ENCODE measurements around the gene MSMB. TPM values are rescaled to one million over a fixed set of nuclear protein-coding genes. Genes with fewer than 3 reads are reported as not detected.

Gene MSMB
- total RNA-seq, 1 donor from 2014 or later = not detected

DNA sequence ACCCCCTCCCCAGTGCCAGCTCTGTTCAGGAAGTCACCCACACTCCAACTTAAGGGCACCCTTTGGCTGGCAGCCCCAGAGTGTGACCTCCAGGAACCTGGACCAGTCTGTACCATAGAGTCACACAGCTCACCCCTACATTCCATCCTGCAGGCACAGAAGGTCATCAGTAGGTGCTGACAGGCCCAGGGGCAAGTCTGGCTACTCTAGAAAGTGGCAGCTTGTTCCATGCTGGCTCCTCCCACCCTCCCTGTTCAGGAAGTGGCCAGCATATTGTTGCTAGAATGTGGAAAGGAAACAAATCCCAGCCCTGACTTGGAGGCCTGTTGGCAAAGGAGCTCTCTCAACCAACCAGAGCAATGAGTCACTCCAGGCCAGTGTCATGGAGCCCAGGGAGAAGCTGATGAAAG lies 12.5 kb downstream of the MSMB start:
- H3K9me3 ChIP-seq = no peaks in the 10 kb centered on the region
- no peaks in the 10 kb centered on the region for H3K27me3 ChIP-seq
- no peak overlapping the region for H3K27ac ChIP-seq
- peaks cover 0 to 12% of the 10 kb centered on the region in 2 donors for H3K4me1 ChIP-seq
- DNase-seq (ENCODE audit: low spot score in 2 of 2) = no peak
- intact Hi-C loops (cut with DNase I) = no loop called here
- no peaks in the 10 kb centered on the region for H3K36me3 ChIP-seq
- TF ChIP-seq, protein P1, sequence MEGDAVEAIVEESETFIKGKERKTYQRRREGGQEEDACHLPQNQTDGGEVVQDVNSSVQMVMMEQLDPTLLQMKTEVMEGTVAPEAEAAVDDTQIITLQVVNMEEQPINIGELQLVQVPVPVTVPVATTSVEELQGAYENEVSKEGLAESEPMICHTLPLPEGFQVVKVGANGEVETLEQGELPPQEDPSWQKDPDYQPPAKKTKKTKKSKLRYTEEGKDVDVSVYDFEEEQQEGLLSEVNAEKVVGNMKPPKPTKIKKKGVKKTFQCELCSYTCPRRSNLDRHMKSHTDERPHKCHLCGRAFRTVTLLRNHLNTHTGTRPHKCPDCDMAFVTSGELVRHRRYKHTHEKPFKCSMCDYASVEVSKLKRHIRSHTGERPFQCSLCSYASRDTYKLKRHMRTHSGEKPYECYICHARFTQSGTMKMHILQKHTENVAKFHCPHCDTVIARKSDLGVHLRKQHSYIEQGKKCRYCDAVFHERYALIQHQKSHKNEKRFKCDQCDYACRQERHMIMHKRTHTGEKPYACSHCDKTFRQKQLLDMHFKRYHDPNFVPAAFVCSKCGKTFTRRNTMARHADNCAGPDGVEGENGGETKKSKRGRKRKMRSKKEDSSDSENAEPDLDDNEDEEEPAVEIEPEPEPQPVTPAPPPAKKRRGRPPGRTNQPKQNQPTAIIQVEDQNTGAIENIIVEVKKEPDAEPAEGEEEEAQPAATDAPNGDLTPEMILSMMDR (IDR thresholded peaks at IDR 0.05) = no peak
- H3K4me3 ChIP-seq = no peak overlapping the region

DNA sequence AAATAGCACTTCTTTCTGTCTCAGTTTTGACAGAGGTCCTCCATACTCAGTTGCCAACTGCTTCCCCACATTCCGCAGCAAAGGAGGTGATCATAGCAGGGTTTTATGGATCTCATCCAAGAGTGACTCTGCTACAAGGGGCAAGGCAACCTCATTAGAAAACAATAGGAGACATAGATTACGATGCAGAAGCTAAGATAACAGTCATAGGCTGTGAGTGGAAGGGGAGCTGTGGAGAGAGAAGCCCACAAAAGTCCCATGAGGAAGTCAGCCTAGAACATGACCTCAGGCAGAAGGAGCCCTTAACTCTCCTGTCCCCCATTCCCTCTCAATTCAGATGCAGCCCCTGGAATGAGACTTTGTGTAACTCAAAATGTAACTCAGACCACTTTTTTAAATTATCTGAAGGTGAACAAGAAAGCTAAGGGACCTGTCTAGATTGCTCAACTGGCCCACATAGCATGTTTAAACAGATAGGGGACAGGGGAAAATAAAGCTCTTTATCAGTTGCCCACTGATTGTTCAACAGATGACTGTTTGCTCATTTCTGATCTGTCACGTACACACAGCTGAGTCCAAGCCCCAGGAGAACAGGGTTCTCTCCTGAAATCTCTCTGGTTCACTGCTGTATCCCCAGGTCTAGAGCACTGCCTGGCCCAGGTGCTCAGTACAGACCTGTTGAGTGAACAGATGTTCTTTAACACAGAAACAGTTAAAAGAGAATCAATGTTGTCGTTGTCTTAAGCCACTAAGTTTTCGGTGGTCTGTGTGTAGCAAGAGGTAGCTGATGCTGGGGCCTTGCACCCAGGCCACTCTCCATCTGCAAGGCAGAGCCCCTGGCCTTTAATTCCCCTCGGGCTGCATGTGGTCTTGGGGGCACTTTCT lies 14.2 kb downstream of the MSMB start:
- Histone ChIP-seq H3K4me3 (no peak overlapping the region), H3K9me3 (no peaks in the 10 kb centered on the region), H3K27ac (no peak overlapping the region), H3K4me1 (peaks cover 0 to 21% of the 10 kb centered on the region in 2 donors), H3K36me3 (no peaks in the 10 kb centered on the region), H3K27me3 (no peaks in the 10 kb centered on the region)
- no peak for DNase-seq (ENCODE audit: low spot score in 2 of 2)
- intact Hi-C loops (cut with DNase I) = loop anchor here (1.0 kb wide), 1 partner anchor 9 kb away; no protein-coding TSS in a partner anchor
- TF ChIP-seq, protein P1 (IDR thresholded peaks at IDR 0.05) = no peak

DNA sequence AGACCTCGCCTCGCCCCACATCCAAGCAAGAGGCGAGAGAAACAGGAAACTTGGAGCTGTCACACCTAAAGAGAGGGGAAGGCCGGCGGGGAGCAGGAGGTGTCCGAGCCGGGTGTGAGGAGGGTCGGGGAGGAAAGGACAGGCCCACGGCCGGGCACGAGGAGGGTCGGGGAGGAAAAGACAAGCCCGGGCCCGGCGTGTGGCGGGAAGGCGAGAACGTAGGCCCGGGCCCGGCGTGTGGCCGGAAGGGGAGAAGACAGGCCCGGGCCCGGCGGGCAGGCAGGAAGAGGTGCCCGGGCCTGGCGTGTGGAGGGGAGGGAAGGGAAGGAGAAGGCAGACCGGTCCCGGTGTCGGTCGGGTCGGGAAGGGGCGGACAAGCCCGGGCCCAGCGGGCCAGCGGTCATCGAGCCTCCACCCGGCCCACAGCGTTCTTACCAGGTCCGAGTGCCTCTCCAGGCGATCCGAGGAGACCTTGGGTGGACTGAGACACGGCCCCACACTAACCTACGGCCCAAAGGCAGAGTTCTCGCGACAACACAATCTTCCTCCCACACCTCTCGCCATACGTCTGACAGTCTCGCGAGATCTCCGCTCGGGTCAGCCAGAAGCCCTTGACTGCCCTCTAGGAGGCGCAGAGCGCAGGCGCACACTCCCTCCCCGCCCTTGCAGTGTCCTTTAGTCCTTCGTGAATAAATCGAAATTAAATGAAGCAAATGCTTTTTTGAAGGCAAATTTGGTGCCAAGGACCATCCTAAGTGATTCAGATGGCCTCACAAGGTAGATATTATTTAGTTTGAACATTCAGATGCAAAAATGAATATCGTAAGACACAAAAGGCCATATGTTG lies 15.8 kb downstream of the MSMB start, which contains the start of gene NCOA4:
Gene NCOA4 (minus strand): TSS at position 533 of the 847 bp plus-strand sequence. CDS start 13,943 bp downstream, outside the sequence.
- H3K36me3 ChIP-seq = no peaks in the 10 kb centered on the region
- intact Hi-C loops (cut with DNase I) = no loop called here
- H3K27ac ChIP-seq = peak within 1 kb of the TSS; percentile 88 to 93
- TF ChIP-seq, protein P1 (IDR thresholded peaks at IDR 0.05) = peak; percentile 61 to 80 (median 75)
- H3K4me1 ChIP-seq = peaks cover 0 to 24% of the 10 kb centered on the region in 2 donors
- DNase-seq (ENCODE audit: low spot score in 2 of 2) = peak; percentile 89 to 98
- H3K9me3 ChIP-seq = no peaks in the 10 kb centered on the region
- no peaks in the 10 kb centered on the region for H3K27me3 ChIP-seq
- peak within 1 kb of the TSS; percentile 70 to 80 for H3K4me3 ChIP-seq

DNA sequence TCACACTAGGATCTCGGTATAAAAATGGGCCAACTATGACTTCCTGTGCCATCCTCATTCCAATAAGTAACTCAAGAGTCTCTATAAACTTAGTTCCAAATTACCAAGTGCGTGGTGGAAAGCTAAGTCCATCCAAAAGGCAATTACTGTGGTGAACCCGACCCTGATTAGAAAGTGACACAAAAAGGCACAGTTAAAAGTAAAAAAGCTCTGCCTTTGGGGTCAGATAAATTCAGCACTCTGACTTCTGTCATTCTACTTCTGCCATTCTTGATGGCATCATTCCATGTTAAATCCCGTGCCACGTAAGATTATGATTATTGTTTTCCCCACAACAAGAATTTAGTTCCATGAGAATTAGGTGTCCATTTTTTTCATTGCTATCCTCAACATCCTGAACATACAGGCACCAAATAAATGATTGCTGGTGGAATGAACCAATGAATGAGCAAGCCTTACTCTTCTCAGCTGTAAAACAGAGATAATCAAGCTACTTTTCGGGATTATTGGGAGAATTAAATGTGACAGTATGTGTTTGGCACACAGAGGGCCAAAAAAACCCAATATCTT lies 16.5 kb downstream of the MSMB start:
- Histone ChIP-seq H3K36me3 (no peaks in the 10 kb centered on the region), H3K27me3 (no peaks in the 10 kb centered on the region), H3K27ac (peak overlapping the region; percentile 88 to 93), H3K4me3 (peak overlapping the region; percentile 70 to 80), H3K9me3 (no peaks in the 10 kb centered on the region), H3K4me1 (peaks cover 0 to 24% of the 10 kb centered on the region in 2 donors)
- no peak for DNase-seq (ENCODE audit: low spot score in 2 of 2)
- TF ChIP-seq, protein P1 (IDR thresholded peaks at IDR 0.05) = no peak
- intact Hi-C loops (cut with DNase I) = loop anchor here (10.0 kb wide), 3 partner anchors 55 to 1135 kb away; partner anchors contain the start of genes ANTXRL and TIMM23

Measured in ascending aorta (tissue), 2 donors.